Daoy (cell line): Measurements from ENCODE around the gene PPARA. TPM values are rescaled to one million over a fixed set of nuclear protein-coding genes. Genes with fewer than 3 reads are reported as not detected.
A peak's percentile ranks its signal among the peaks of the same experiment; 100 is the strongest.
"Not testable (repeated sequence)": the region's sequence is repeated elsewhere in the genome, so short reads cannot be mapped to it uniquely, and the experiment has no call there.

ENCODE experiments used
- DNase-seq: peaks from one replicate; pipeline ENCODE4 v3.0.0-alpha.2; 2015; ENCODE audit warnings: low read depth
- total RNA-seq: library from RNA; depleted of rRNA; stranded (reverse); fragments of >200 nt; shearing (Covaris generic); gene quantifications from 2 replicates; pipeline ENCODE4 v1.2.3, GENCODE V29; 2014

PPARA gene
- total RNA-seq, 1 experiment from 2014 or later = 1.3 TPM

GRCh38 chr22:46169628-46170027, 19.3 kb downstream of the PPARA start:
- DNase-seq = no peak

DNA sequence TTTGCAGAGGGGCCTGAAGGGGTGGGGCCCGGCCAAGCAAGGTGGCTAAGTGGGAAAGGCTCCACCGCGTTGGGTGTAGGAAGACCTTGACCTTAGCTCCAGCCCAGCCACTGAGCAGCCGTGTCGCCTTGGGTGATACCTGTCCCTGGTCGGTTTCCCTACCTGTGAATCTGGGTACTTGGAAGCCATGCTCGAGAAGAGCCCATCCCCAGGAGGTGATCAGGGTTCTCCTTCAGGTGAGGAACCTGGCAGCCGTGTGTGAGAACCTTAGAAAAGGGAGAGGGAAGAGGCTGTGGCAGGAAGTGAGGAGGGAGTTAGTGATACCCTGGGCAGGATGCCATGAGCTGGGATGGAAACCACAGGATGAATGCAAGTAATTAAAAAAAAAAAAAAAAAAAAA, 21.6 kb downstream of the PPARA start:
- DNase-seq = peak; percentile 91

DNA sequence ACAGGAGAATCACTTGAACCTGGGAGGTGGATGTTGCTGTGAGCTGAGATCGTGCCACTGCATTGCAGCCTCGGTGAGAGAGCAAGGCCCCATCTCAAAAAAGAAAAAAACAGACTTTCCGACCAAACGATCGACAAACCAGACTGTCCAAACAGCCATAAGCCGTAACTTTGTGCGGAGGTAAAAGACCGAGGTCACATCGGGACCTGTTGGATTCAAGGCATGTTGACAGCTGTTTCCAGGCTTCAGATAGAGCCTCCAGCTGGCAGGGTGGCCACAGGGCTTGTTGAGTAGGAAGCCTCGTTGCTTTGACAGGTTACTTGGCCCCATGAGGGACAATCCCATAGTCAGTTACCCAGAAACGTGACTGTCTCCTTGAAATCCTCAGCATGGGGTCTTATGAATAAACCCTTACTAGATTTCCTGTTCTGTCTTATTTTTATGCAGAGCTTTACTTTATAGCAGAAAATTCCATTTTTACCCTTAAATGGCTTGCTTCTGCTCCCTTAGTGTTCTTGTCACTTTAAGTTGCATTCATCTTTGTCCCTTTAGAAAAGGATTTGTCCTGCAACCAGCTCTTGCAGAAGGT, 22.3 kb downstream of the PPARA start:
- DNase-seq = no peak

- DNase-seq = no peak
These were observed 22.8 kb downstream of the PPARA start for GRCh38 chr22:46173152-46173551.

GRCh38 chr22:46175631-46176030, 25.3 kb downstream of the PPARA start:
- DNase-seq = no peak

- DNase-seq = no peak
These were observed 26.2 kb downstream of the PPARA start for GRCh38 chr22:46176508-46177003.

DNA sequence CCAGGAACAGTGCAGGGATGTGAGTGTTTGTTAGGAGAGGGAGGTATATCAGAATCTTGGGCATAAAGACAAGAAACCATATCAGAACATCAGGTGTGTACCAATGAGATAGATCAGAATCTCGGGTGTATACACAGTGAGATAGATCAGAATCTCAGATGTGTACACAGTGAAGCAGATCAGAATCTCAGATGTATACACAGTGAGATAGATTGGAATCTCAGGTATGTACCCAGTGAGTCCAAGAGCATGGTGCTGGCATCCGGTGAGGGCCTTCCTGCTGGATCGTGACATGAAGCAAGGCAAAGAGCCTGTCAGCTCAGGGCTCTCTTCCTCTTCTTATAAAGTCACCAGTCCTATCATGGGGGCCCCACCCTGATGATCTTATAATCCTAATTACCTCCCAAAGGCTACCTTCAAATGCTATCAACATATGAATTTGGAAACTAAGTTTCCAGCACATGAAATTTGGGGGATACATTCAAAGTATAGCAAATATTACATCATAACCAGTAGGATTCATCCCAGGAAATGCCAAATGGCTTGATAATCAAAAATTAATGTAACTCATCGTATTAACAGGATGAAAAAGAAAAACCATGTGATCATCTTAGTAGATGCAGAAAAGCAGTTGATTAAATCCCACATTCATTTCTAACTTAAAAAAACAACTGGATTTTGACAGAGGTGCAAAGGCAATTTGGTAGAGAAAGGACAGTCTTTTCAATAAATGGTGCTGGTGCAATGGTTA, 28.6 kb downstream of the PPARA start:
- no peak for DNase-seq

GRCh38 chr22:46179748-46180147, 29.4 kb downstream of the PPARA start:
- DNase-seq = no peak

- DNase-seq = no peak
These were observed 30.2 kb downstream of the PPARA start for GRCh38 chr22:46180370-46181137.

DNA sequence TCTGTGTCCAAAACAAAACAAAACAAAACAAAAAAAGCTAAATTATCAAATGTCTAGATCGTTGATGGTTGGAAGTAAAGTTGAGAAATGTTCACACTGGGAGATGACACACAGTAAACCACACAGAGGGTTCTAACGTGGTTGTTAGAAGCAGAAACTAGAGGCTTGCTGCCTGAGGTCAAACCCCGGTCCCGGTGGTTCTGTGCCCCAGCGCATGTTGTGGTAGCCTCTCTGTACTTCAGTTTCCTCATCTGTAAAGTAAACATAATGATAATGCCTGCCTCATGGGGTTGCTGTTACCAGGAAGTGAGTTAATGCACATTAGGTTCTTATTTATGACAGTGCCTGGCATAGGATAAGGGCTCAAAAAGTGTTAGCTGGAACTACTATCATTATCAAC, 33.4 kb downstream of the PPARA start:
- DNase-seq = no peak

DNA sequence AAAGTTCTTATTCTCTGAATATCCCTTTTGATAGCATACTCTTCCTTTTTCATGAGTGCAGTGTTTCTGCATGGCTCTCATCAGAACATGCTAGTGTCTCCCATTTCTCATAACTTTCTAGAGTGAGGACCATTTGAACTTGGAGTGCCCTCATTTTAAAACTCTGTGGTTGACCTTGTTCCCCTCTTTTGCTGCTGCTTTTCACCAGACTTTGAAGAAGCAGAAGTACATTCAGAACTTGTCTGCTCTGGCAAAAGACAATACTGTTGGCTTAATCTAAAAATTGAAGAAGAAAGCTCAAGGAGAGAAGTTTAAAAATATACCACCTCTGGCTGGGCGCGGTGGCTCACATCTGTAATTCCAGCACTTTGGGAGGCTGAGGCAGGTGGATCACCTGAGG, 35.0 kb downstream of the PPARA start:
- DNase-seq = no peak

DNA sequence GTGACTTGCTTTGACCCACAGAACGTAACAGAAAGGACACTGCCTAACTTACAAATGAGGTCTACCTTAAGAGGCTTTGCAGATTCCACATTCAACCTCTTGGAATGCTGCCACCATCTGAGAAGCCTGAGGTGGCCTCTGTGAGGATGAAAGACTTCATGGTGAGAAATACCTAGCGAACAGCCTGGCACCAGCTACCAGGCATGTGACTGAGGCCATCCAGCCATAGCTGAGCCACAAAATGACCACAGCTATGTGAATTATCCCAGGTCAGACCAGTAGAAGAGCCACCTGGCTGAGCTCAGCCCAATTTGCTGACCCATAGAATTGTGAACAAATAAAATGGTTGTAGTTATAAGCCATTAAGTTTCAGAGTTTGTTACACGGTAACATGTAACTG, 37.5 kb downstream of the PPARA start:
- DNase-seq = no peak

- DNase-seq = no peak
These were observed 42.1 kb downstream of the PPARA start for GRCh38 chr22:46192210-46192993.

DNA sequence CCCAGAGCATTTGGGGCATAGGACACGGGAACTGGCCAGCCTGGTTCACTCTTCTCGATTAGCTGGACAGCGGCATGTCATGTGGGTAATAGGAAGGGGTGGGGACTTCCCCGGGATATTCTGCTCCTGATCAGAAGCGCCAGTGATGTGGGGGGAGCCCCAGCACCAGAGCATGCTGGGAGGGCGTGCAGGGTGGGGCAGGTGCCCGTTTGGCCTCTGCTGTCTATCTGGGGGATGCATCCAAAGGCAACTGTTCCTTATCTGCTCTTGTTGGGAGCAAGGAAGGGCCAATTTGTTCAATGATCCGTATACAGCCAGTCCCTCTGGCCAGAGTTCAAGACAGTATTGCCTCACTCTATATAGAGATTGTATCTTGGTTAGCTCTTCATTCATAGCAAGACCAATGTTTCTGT, 43.6 kb downstream of the PPARA start:
- no peak for DNase-seq

DNA sequence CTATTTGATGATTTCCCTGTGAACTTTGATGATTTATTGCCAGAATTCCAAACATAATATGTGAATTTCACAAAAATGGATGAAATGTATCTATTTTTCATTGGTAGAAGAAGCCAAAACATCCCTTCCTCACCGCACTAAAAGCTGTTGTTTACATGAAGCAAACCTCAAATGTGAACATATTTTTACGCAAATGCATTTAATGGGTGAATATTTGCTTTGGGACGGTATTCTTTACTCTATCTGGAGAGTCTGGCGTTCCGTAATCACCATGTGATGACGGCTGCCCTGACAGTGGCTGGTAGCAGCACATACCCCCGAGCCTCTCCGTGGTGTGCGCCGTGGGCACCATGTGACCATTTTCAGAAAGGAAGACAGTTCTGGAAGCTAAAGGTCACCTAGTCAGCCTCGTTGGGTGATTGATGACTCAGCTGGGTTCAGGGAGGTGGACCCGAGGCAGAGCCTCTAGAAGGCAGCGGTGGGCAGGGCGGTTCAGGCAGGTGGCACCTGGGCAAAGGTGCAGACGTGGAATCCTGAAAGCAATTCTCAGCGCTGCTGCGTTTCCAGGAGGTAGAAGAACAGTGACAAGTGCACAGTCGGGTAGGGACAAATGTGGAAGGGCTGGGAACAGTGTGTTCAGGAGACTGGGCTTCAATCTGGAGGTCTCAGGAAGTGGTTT, 45.3 kb downstream of the PPARA start:
- DNase-seq = no peak

DNA sequence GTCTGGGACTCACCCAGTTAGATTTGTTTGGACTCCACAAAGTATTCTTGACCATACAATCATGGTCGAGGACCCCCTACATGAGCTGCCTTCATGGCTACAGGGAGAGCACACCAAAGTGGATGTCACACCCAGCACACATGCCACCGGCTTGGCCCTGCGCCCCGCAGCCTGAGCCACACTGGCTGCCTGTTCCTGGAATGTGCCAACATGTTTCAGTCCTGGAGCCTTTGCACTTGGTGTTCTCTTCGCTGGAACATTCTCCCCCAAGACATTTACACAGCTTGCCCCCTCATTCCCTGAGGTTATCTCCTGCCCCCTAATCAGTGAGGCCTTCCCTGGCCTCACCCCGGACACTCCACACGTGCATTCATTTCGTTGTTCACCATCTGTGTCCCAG, 46.0 kb downstream of the PPARA start:
- DNase-seq = no peak

GRCh38 chr22:46198274-46198673, 47.9 kb downstream of the PPARA start:
- DNase-seq = no peak

DNA sequence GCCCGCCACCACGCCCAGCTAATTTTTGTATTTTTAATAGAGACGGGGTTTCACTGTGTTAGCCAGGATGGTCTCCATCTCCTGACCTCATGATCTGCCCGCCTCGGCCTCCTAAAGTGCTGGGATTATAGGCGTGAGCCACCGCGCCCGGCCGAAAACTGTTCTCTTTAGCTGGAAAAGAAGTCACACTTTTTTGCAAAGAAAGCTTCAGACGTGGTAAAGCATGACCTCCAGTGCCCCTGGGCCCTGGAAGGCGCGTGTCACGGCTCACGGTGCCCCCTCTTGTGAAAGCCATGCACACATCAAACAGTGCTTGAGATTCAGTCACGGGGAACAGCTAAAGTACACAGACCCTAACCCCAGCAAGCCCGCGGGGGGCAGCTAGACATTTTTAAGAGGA, 48.5 kb downstream of the PPARA start:
- not testable (repeated sequence) for DNase-seq

GRCh38 chr22:46201059-46201757, 50.9 kb downstream of the PPARA start:
- DNase-seq = no peak

DNA sequence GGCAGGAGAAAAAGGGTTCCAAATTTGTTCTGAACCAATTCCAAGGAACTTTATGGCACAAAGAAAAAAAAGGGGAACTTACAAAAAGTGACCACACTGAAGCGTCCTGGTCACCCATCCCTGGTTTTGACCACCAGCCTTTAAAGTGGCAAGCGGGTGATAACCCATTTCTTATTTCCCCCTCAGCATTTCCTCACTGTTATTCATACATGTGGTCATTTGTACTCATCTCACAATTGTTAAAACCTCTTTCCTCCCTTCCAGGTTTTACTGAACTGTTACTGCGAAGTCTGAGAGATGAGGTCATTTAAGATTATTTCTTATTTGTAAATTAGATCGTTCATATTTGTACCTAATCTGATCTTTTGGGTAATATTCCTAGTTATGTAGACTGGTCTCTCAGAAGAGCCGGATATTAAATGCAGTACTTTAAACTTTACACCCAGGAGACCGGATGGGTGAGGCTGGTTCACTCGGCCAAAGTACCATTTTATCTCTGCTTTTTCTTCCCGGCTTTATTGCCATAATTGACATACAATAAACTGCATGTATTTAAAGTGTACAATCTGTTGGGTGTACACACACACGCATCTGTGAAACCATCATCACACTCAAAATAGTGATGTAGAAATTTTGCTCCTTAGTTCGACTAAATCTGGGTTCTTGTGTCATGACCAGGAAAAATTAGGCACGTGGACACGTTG, 52.7 kb downstream of the PPARA start:
- DNase-seq = no peak
